Neural cell (in vitro differentiated cells): ENCODE measurements around the gene GMDS. TPM values are rescaled to one million over a fixed set of nuclear protein-coding genes. Genes with fewer than 3 reads are reported as not detected.

Experiments
- H2AFZ ChIP-seq: fragments of 200-600, 300-800 bp; sonication (generic), shearing (Covaris generic); 2 replicates; pipeline ENCODE4 v1.6.0; 2014; ENCODE audit warnings: low read depth, mild to moderate bottlenecking, antibody characterized with exemption, low read length, moderate library complexity
- H3F3A ChIP-seq: fragments of 200-600 bp; shearing (Covaris generic); 2 replicates; pipeline ENCODE4 v1.6.1; 2016; ENCODE audit warnings: mild to moderate bottlenecking, moderate library complexity, mixed read lengths, antibody characterized with exemption, low read length; ENCODE audit not compliant: insufficient read depth, poor library complexity, severe bottlenecking
- H3K27ac ChIP-seq: fragments of 200-600, 300-800 bp; sonication (generic), shearing (Covaris generic); 2 replicates; pipeline ENCODE4 v1.5.1; 2014; ENCODE audit warnings: mild to moderate bottlenecking, low read length, moderate library complexity
- H3K27me3 ChIP-seq: fragments of 300-800, 200-600 bp; sonication (generic), shearing (Covaris generic); 2 replicates; pipeline ENCODE4 v1.6.0; 2014; ENCODE audit warnings: mild to moderate bottlenecking, low read depth, low read length, moderate library complexity; ENCODE audit not compliant: insufficient read depth
- H3K36me3 ChIP-seq: fragments of 300-800, 200-600 bp; sonication (generic), shearing (Covaris generic); 2 replicates; pipeline ENCODE4 v1.5.1; 2014; ENCODE audit warnings: mild to moderate bottlenecking, antibody characterized with exemption, low read length, moderate library complexity; ENCODE audit not compliant: insufficient read depth
- H3K4me2 ChIP-seq: fragments of 300-800, 200-600 bp; sonication (generic), shearing (Covaris generic); 2 replicates; pipeline ENCODE4 v1.6.0; 2014; ENCODE audit warnings: mild to moderate bottlenecking, low read length
- H3K4me3 ChIP-seq: fragments of 300-800, 200-600 bp; sonication (generic), shearing (Covaris generic); 2 replicates; pipeline ENCODE4 v1.5.1; 2014; ENCODE audit warnings: mild to moderate bottlenecking, low read length, moderate library complexity
- H3K79me2 ChIP-seq: fragments of 200-600 bp; shearing (Covaris generic); replicated peaks from 2 replicates; pipeline ENCODE4 v1.6.0; 2014; ENCODE audit warnings: mild to moderate bottlenecking, low read length, moderate library complexity; ENCODE audit not compliant: insufficient read depth
- H3K9ac ChIP-seq: fragments of 300-800, 200-600 bp; sonication (generic), shearing (Covaris generic); 2 replicates; pipeline ENCODE4 v1.6.1; 2016; ENCODE audit warnings: mild to moderate bottlenecking, low read length, mixed read lengths
- H3K9me2 ChIP-seq: fragments of 200-600 bp; shearing (Covaris generic); 2 replicates; pipeline ENCODE4 v1.6.1; 2016; ENCODE audit warnings: mild to moderate bottlenecking, low read length, mixed read lengths; ENCODE audit not compliant: insufficient read depth
- H3K9me3 ChIP-seq: fragments of 200-600, 300-800 bp; sonication (generic), shearing (Covaris generic); 2 replicates; pipeline ENCODE4 v1.6.1; 2016; ENCODE audit warnings: mild to moderate bottlenecking, mixed run types, low read length, moderate library complexity, mixed read lengths
- H4K20me1 ChIP-seq: fragments of 200-600 bp; shearing (Covaris generic); 2 replicates; pipeline ENCODE4 v1.6.1; 2016; ENCODE audit warnings: mild to moderate bottlenecking, mixed run types; ENCODE audit not compliant: insufficient read depth
- EP300 ChIP-seq: fragments of 450-650 bp; conservative IDR thresholded peaks from 2 replicates; pipeline ENCODE4 v1.6.1; 2014; ENCODE audit warnings: antibody characterized with exemption, mild to moderate bottlenecking, moderate library complexity; ENCODE audit not compliant: poor library complexity, severe bottlenecking
- EZH2 ChIP-seq: fragments of 200-600, 300-800 bp; shearing (Covaris generic), sonication (generic); IDR thresholded peaks from 2 replicates; pipeline ENCODE4 v1.6.1; 2014; ENCODE audit warnings: antibody characterized with exemption, low read length, borderline replicate concordance, mild to moderate bottlenecking; ENCODE audit not compliant: insufficient read depth, poor library complexity, severe bottlenecking
- MXI1 ChIP-seq: fragments of 450-650 bp; conservative IDR thresholded peaks from 2 replicates; pipeline ENCODE4 v1.6.1; 2014; ENCODE audit warnings: antibody characterized with exemption, mild to moderate bottlenecking; ENCODE audit not compliant: poor library complexity, severe bottlenecking
- POLR2AphosphoS5 ChIP-seq: IDR thresholded peaks from 2 replicates; pipeline ENCODE4 v1.6.1; 2012
- RAD21 ChIP-seq: fragments of 450-650 bp; conservative IDR thresholded peaks from 2 replicates; pipeline ENCODE4 v1.6.1; 2014; ENCODE audit warnings: antibody characterized with exemption, mild to moderate bottlenecking, moderate library complexity
- SMC3 ChIP-seq: fragments of 450-650 bp; conservative IDR thresholded peaks from 2 replicates; pipeline ENCODE4 v1.6.1; 2014; ENCODE audit warnings: antibody characterized with exemption, mild to moderate bottlenecking, moderate library complexity; ENCODE audit not compliant: poor library complexity
- TAF1 ChIP-seq: IDR thresholded peaks from 2 replicates; pipeline ENCODE4 v1.6.1; 2012; ENCODE audit warnings: low read depth
- polyA plus RNA-seq: library from polyadenylated mRNA; depleted of rRNA; stranded (reverse); fragments of >200 nt; gene quantifications from 2 replicates; pipeline ENCODE4 v1.2.3, GENCODE V29; 2014
- TF ChIP-seq, protein P1 (sequence below): fragments of 450-650 bp; IDR thresholded peaks from 2 replicates; pipeline ENCODE4 v1.5.1; 2014; ENCODE audit warnings: antibody characterized with exemption, mild to moderate bottlenecking, moderate library complexity; ENCODE audit not compliant: poor library complexity, severe bottlenecking
- TF ChIP-seq, protein P2 (sequence below): IDR thresholded peaks from 2 replicates; pipeline ENCODE4 v1.6.1; 2012; ENCODE audit warnings: borderline replicate concordance

GMDS gene
- polyA plus RNA-seq, 1 donor from 2014 or later: 11.4 TPM

DNA sequence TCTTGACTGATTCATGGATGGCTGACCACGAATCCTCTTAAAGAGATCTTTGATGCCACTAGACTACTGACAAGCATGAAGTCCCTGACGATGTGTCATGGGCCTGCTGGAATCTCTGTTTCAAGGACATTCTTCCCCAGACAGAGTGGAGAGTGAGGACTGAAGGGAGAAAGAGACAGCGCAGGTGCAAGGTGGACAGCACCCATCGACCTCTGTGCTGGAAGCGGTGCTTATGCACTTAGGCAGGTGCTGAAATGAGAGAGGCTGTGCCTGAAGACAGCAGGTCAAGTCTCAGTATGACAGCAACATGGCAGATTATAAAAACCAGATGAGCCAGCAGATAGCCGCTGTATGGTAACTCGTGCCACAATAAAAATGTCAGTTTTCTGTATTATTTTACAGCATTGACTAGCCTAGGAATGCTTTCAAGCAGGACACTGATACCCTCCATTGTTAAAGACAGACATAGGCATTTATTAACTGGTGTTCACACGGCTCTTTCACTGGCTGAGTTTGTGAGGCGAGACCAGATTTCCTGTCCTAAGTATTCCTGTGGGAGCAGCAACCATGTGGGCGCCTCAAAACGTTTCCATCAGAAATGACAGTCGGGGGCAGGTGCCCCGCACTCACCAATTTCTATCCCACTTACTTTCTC, 588.2 kb downstream of the GMDS start:
- no peaks in the 10 kb centered on the region for H3K36me3 ChIP-seq
- H3K9ac ChIP-seq: no peak overlapping the region
- H3K27ac ChIP-seq: no peak overlapping the region
- no peaks in the 10 kb centered on the region for H3K9me2 ChIP-seq
- H3K27me3 ChIP-seq: no peaks in the 10 kb centered on the region
- H3F3A ChIP-seq: no peaks in the 10 kb centered on the region
- no peak overlapping the region for H3K4me2 ChIP-seq
- TF ChIP-seq, protein P1, sequence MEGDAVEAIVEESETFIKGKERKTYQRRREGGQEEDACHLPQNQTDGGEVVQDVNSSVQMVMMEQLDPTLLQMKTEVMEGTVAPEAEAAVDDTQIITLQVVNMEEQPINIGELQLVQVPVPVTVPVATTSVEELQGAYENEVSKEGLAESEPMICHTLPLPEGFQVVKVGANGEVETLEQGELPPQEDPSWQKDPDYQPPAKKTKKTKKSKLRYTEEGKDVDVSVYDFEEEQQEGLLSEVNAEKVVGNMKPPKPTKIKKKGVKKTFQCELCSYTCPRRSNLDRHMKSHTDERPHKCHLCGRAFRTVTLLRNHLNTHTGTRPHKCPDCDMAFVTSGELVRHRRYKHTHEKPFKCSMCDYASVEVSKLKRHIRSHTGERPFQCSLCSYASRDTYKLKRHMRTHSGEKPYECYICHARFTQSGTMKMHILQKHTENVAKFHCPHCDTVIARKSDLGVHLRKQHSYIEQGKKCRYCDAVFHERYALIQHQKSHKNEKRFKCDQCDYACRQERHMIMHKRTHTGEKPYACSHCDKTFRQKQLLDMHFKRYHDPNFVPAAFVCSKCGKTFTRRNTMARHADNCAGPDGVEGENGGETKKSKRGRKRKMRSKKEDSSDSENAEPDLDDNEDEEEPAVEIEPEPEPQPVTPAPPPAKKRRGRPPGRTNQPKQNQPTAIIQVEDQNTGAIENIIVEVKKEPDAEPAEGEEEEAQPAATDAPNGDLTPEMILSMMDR: no peak
- no peak for TF ChIP-seq MXI1
- no peak for TF ChIP-seq EP300
- TF ChIP-seq POLR2AphosphoS5: no peak
- no peak for TF ChIP-seq EZH2
- TF ChIP-seq, protein P2, sequence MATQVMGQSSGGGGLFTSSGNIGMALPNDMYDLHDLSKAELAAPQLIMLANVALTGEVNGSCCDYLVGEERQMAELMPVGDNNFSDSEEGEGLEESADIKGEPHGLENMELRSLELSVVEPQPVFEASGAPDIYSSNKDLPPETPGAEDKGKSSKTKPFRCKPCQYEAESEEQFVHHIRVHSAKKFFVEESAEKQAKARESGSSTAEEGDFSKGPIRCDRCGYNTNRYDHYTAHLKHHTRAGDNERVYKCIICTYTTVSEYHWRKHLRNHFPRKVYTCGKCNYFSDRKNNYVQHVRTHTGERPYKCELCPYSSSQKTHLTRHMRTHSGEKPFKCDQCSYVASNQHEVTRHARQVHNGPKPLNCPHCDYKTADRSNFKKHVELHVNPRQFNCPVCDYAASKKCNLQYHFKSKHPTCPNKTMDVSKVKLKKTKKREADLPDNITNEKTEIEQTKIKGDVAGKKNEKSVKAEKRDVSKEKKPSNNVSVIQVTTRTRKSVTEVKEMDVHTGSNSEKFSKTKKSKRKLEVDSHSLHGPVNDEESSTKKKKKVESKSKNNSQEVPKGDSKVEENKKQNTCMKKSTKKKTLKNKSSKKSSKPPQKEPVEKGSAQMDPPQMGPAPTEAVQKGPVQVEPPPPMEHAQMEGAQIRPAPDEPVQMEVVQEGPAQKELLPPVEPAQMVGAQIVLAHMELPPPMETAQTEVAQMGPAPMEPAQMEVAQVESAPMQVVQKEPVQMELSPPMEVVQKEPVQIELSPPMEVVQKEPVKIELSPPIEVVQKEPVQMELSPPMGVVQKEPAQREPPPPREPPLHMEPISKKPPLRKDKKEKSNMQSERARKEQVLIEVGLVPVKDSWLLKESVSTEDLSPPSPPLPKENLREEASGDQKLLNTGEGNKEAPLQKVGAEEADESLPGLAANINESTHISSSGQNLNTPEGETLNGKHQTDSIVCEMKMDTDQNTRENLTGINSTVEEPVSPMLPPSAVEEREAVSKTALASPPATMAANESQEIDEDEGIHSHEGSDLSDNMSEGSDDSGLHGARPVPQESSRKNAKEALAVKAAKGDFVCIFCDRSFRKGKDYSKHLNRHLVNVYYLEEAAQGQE: no peak
- TF ChIP-seq SMC3: no peak
- TF ChIP-seq RAD21: no peak
- TF ChIP-seq TAF1: no peak
- no peak overlapping the region for H2AFZ ChIP-seq
- H4K20me1 ChIP-seq: no peaks in the 10 kb centered on the region
- no peak overlapping the region for H3K4me3 ChIP-seq
- no peaks in the 10 kb centered on the region for H3K9me3 ChIP-seq
- no peaks in the 10 kb centered on the region for H3K79me2 ChIP-seq

DNA sequence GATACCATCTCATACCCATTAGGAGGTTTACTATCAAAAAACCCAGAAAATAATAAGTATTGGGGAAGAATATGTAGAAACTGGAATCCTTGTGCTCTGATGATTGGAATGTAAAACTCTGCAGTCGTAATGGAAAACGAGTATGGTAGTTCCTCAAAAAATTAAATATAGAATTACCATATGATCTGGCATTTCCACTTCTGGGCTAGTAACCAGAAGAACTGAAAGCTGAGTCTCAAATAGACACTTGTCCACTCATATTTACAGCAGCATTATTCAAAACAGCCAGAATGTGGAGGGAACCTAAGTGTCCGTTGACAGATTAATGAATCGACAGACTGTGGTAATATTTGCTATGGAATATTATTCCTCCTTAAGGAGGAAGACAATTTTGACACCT, 591.4 kb downstream of the GMDS start:
- Histone ChIP-seq H3K27me3 (no peaks in the 10 kb centered on the region), H3K9ac (no peak overlapping the region), H3K9me2 (no peaks in the 10 kb centered on the region), H2AFZ (no peak overlapping the region), H3K36me3 (no peaks in the 10 kb centered on the region), H3K79me2 (no peaks in the 10 kb centered on the region), H3K27ac (no peak overlapping the region), H4K20me1 (no peaks in the 10 kb centered on the region), H3K4me2 (no peak overlapping the region), H3F3A (no peaks in the 10 kb centered on the region), H3K4me3 (no peak overlapping the region), H3K9me3 (no peaks in the 10 kb centered on the region)
- TF ChIP-seq POLR2AphosphoS5: no peak
- TF ChIP-seq, protein P2: no peak
- TF ChIP-seq EP300: no peak
- TF ChIP-seq SMC3: no peak
- TF ChIP-seq MXI1: no peak
- TF ChIP-seq EZH2: no peak
- TF ChIP-seq, protein P1: no peak
- TF ChIP-seq TAF1: no peak
- no peak for TF ChIP-seq RAD21
